GM12878 (cell line): ENCODE measurements around the gene ARFGAP3. TPM values are rescaled to one million over a fixed set of nuclear protein-coding genes. Genes with fewer than 3 reads are reported as not detected.
A peak's percentile ranks its signal among the peaks of the same experiment; 100 is the strongest.

Source experiments
- ATAC-seq: fragments of 200-7000 bp; cut with Tn5 transposase; 3 replicates; pipeline ENCODE4 v1.9.1; 2020; ENCODE audit warnings: mild to moderate bottlenecking, moderate library complexity
- BruUV-seq: library from RNA; stranded (reverse); fragments of 400-500 nt; replicated peaks from 2 replicates; lab custom pipeline; 2021; lab: Mats Ljungman, UMichigan
- CTCF ChIA-PET: fragments of 300-600 bp; sonication (Branson Sonifier 250); formaldehyde crosslinking; extraction: SDS; loops from one replicate; lab custom pipeline; 2021; ENCODE audit warnings: inconsistent platforms; lab: Yijun Ruan, JAX
- POLR2A ChIA-PET: fragments of 350-600 bp; formaldehyde crosslinking; extraction: SDS; loops from one replicate; lab custom pipeline; 2021; ENCODE audit warnings: inconsistent platforms; lab: Charles Lee
- RAD21 ChIA-PET: fragments of 300-600 bp; sonication (Branson Sonifier 250); formaldehyde crosslinking; loops from one replicate; lab custom pipeline; 2023; ENCODE audit warnings: antibody characterized with exemption; ENCODE audit not compliant: unreplicated experiment; lab: Charles Lee
- SMC1A ChIA-PET: fragments of 300-600 bp; sonication (Branson Sonifier 250); formaldehyde crosslinking; loops from one replicate; lab custom pipeline; 2023; ENCODE audit not compliant: unreplicated experiment, uncharacterized antibody; lab: Charles Lee
- DNase-seq: peaks from one replicate; pipeline ENCODE4 v3.0.0-alpha.2; 2011; ENCODE audit warnings: low read depth, low spot score
- FAIRE-seq: peaks from 3 replicates; lab custom pipeline; 2011; peaks lifted over from hg19 to GRCh38; lab: Jason Lieb, UNC
- H2AFZ ChIP-seq: 2 replicates; pipeline ENCODE4 v1.6.0; 2011; ENCODE audit warnings: low read depth, low read length, control low read depth; ENCODE audit not compliant: control insufficient read depth
- H3K27ac ChIP-seq: 2 replicates; pipeline ENCODE4 v1.5.1; 2011; ENCODE audit warnings: control low read depth; ENCODE audit not compliant: control insufficient read depth, insufficient read depth
- H3K27me3 ChIP-seq, 2 experiments: replicated peaks in 1 of 2; 2 replicates each; pipeline versions ENCODE4 v1.6.0 to v1.6.1; 2011; ENCODE audit warnings: low read length in 1 of 2; ENCODE audit not compliant: control insufficient read depth in 2 of 2, insufficient read depth in 2 of 2
- H3K36me3 ChIP-seq, 2 experiments: 2 replicates each; pipeline ENCODE4 v1.5.1; 2011; ENCODE audit warnings: low read length in 1 of 2; ENCODE audit not compliant: control insufficient read depth in 2 of 2, insufficient read depth in 2 of 2
- H3K4me1 ChIP-seq: 2 replicates; pipeline ENCODE4 v1.6.1; 2011; ENCODE audit warnings: mild to moderate bottlenecking, low read length, moderate library complexity, mixed read lengths; ENCODE audit not compliant: control insufficient read depth, insufficient read depth
- H3K4me2 ChIP-seq: 2 replicates; pipeline ENCODE4 v1.6.0; 2011; ENCODE audit warnings: control low read depth; ENCODE audit not compliant: control insufficient read depth, insufficient read depth
- H3K4me3 ChIP-seq: fragments of 200-600 bp; sonication (generic); 2 replicates; pipeline ENCODE4 v1.5.1; 2016
- H3K79me2 ChIP-seq: 2 replicates; pipeline ENCODE4 v1.6.0; 2011; ENCODE audit warnings: low read length; ENCODE audit not compliant: control insufficient read depth, insufficient read depth
- H3K9ac ChIP-seq: 2 replicates; pipeline ENCODE4 v1.8.0; 2011; ENCODE audit warnings: low read length, control low read depth, mixed read lengths; ENCODE audit not compliant: control insufficient read depth, insufficient read depth
- H3K9me3 ChIP-seq: replicated peaks from 3 replicates; pipeline ENCODE4 v1.5.1; 2011; ENCODE audit warnings: mild to moderate bottlenecking, low read length; ENCODE audit not compliant: control insufficient read depth, insufficient read depth
- H4K20me1 ChIP-seq: 2 replicates; pipeline ENCODE4 v1.6.0; 2011; ENCODE audit not compliant: control insufficient read depth, insufficient read depth
- CREB1 ChIP-seq: IDR thresholded peaks from 2 replicates; pipeline ENCODE4 v1.6.1; 2012; ENCODE audit warnings: low read depth, mild to moderate bottlenecking, inconsistent platforms
- EGR1 ChIP-seq, 2 experiments: IDR thresholded peaks; 1 replicate in 1 of 2; 2 replicates in 1 of 2; pipeline ENCODE4 v1.6.1; 2011 to 2012; ENCODE audit warnings: low read depth in 2 of 2, low read length in 2 of 2, borderline replicate concordance in 1 of 2, mild to moderate bottlenecking in 1 of 2, moderate library complexity in 1 of 2
- EP300 ChIP-seq, 2 experiments: fragments of 150-350 bp in 1 of 2; IDR thresholded peaks; 2 replicates each; pipeline ENCODE4 v1.6.1; 2011 to 2012; ENCODE audit warnings: low read depth in 2 of 2, low read length in 2 of 2, borderline replicate concordance in 1 of 2, improper control_type of control experiment in 1 of 2, inconsistent platforms in 1 of 2; ENCODE audit not compliant: control insufficient read depth in 1 of 2
- FOXK2 ChIP-seq: fragments of 450-650 bp; IDR thresholded peaks from 2 replicates; pipeline ENCODE4 v1.6.1; 2017; ENCODE audit warnings: mild to moderate bottlenecking, moderate library complexity
- JUNB ChIP-seq: IDR thresholded peaks from 2 replicates; pipeline ENCODE4 v1.6.1; 2016; ENCODE audit warnings: antibody characterized with exemption, mild to moderate bottlenecking
- POLR2A ChIP-seq: IDR thresholded peaks from 2 replicates; pipeline ENCODE4 v1.6.1; 2011; ENCODE audit warnings: low read depth, mild to moderate bottlenecking, low read length
- WGBS: methylation state at CpG from one replicate; pipeline ENCODE4 v1.1.6; 2016; ENCODE audit warnings: low lambda C conversion rate; ENCODE audit not compliant: insufficient replicate concordance, insufficient coverage; ENCODE audit errors: missing lambda C conversion rate; 5-methylcytosine and 5-hydroxymethylcytosine counted together
- in situ Hi-C: fragments of 300-500 bp; cut with MboI; formaldehyde crosslinking; loops from 9 replicates; pipeline ENCODE4 v1.14.3; 2018; ENCODE audit warnings: mixed read lengths
- intact Hi-C: fragments of 100-400 bp; cut with micrococcal nuclease; formaldehyde crosslinking; loops from one replicate; pipeline ENCODE4 v1.14.2; 2022; ENCODE audit not compliant: unreplicated experiment
- polyA plus RNA-seq, 11 experiments: library from polyadenylated mRNA; depleted of rRNA in 4 of 11; unstranded in 6 of 11; stranded (reverse) in 5 of 11; fragments of >200 nt; fragmentation: Nextera tagmentation in 4 of 11; fragmentation: Illumina TruSeq in 1 of 11; extraction: Ambion mirVana in 4 of 11; extraction: Trizol in 1 of 11; gene quantifications; 1 replicate in 1 of 11; 2 replicates in 10 of 11; pipeline versions ENCODE4 v1.2.1 to v1.2.3, GENCODE V29; 2011 to 2016; ENCODE audit warnings: inconsistent platforms in 2 of 11, missing spikeins in 2 of 11, low read depth in 1 of 11
- total RNA-seq, 4 experiments: library from RNA; depleted of rRNA in 3 of 4; stranded (reverse); fragments of >200 nt in 3 of 4; fragmentation: Illumina TruSeq in 1 of 4; extraction: Trizol in 1 of 4; gene quantifications; 2 replicates each; pipeline versions ENCODE4 v1.2.1 to v1.2.3, GENCODE V29; 2013 to 2021
- TF ChIP-seq, protein P1 (sequence below): IDR thresholded peaks from 2 replicates; pipeline ENCODE4 v1.6.1; 2012; ENCODE audit warnings: low read depth, low read length, improper control_type of control experiment

The ARFGAP3 gene
- total and polyA plus RNA-seq, 10 of the 15 experiments (the other 5 are each of a cell fraction or from before 2014, with no cell fraction given) = 29.7 to 50.8 (median 39.5) TPM

DNA sequence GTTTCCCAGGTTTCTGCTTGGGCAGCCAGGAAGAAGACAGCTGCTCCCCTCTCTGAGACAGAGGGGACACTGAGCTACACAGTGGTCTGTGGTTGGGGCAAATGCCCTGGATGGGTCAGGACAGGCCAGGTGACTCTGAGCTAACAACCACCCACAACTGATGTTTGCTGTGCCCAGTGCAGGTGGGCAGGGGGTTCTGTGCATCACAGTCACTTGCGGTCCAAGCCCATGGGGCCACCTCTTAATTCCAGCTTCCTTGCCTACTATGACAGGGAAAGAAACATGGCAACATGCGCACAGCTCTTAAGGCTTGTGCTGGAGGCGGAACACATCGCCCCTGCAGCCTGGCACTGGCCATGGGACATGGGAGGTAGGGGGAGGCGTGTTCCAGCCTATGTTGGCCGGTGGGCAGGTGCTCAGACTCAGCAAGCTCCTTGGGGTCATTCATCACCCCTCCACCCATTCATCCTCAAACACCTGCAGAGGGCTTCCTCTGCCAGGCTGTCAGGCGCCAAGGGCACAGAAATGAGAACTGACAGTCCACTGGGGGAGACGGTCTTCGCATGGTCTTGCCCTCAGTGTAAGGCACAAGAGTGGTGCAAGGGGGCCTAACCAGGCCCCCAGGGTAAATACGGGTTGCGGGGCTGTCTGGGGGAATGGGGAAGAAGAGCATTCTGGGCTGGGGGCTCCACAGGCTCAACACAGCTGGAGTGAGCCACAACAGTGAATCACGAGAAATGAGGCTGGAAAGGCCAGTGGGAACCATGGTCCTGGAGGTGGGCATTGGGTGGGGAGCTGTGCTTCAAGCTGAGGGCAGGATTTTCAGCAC lies 55.6 kb downstream of the ARFGAP3 start:
- SMC1A ChIA-PET = interaction anchor here (1.5 kb wide), 1 partner anchor 15 kb away, joined by 3 read pairs; no protein-coding TSS in a partner anchor
- FAIRE-seq = no peak

More for the DNA sequence above, 55.6 kb downstream of the ARFGAP3 start:
- TF ChIP-seq CREB1 (no peak), EGR1 (IDR thresholded peaks at IDR 0.05; ENCODE audit: borderline replicate concordance in 1 of 2, low read depth in 2 of 2, low read length in 2 of 2) (no peak), JUNB (no peak), POLR2A (peak; percentile 55; the same call in 1 of the 2 replicates), EP300 (IDR thresholded peaks at IDR 0.05; ENCODE audit: borderline replicate concordance in 1 of 2, control insufficient read depth in 1 of 2, low read depth in 2 of 2, low read length in 2 of 2) (no peak), FOXK2 (no peak)
- TF ChIP-seq, protein P1, sequence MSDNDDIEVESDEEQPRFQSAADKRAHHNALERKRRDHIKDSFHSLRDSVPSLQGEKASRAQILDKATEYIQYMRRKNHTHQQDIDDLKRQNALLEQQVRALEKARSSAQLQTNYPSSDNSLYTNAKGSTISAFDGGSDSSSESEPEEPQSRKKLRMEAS = no peak
- ATAC-seq = no peak
- intact Hi-C loops = no loop called here
- H3K4me2 ChIP-seq = no peak overlapping the region
- ChIA-PET POLR2A (no interaction called here), CTCF (interaction anchor here (1.0 to 2.3 kb wide), 4 partner anchors 16 to 66 kb away, joined by 3 to 7 read pairs (median 4); no protein-coding TSS in a partner anchor), RAD21 (no interaction called here)
- H3K27me3 ChIP-seq = no peaks in the 10 kb centered on the region
- no TSS peak for BruUV-seq
- peaks cover 12 to 21% of the 10 kb centered on the region in 2 experiments; a peak in 3 of 4 replicates for H3K36me3 ChIP-seq
- no peaks in the 10 kb centered on the region for H3K9me3 ChIP-seq
- no peak overlapping the region for H3K4me3 ChIP-seq
- WGBS = 95% methylated on average over 12 of the region's 12 CpGs
- DNase-seq = no peak
- H3K79me2 ChIP-seq = no peaks in the 10 kb centered on the region
- no peak overlapping the region for H2AFZ ChIP-seq
- H4K20me1 ChIP-seq = no peaks in the 10 kb centered on the region
- in situ Hi-C loops = no loop called here
- H3K9ac ChIP-seq = no peak overlapping the region
- no peak overlapping the region for H3K27ac ChIP-seq
- no peaks in the 10 kb centered on the region for H3K4me1 ChIP-seq
